K562 (cell line): ENCODE results near the gene SRMS. TPM values are rescaled to one million over a fixed set of nuclear protein-coding genes. Genes with fewer than 3 reads are reported as not detected.

ENCODE experiments used
- ATAC-seq: fragments of 200-7000 bp; cut with Tn5 transposase; 3 replicates; pipeline ENCODE4 v1.9.1; 2020; ENCODE audit warnings: moderate library complexity
- BruUV-seq: library from RNA; stranded (reverse); fragments of 400-500 nt; replicated peaks from 2 replicates; lab custom pipeline; 2021; lab: Mats Ljungman, UMichigan
- CTCF ChIA-PET: fragments of 300-600 bp; formaldehyde crosslinking; extraction: SDS; loops from one replicate; lab custom pipeline; 2021; ENCODE audit warnings: low intra/inter-chr PET ratio; lab: Yijun Ruan, JAX
- POLR2A ChIA-PET: fragments of 300-600, 350-650 bp; sonication (Branson Sonifier 250); formaldehyde crosslinking; extraction: SDS; loops from one replicate; lab custom pipeline; 2021; ENCODE audit warnings: antibody characterized with exemption, inconsistent platforms; lab: Yijun Ruan, JAX
- DNase-seq, 4 experiments: peaks; one replicate each; pipeline versions ENCODE4 v3.0.0 to v3.0.0-alpha.2; 2011 to 2018; ENCODE audit warnings: low spot score in 3 of 4, mixed read lengths in 3 of 4; ENCODE audit errors: extremely low read depth in 1 of 4
- FAIRE-seq: peaks from 2 replicates; lab custom pipeline; 2011; peaks lifted over from hg19 to GRCh38; lab: Jason Lieb, UNC
- H2AFZ ChIP-seq: 2 replicates; pipeline ENCODE4 v1.6.0; 2011; ENCODE audit warnings: low read depth, low read length, control low read depth, inconsistent platforms
- H3K27ac ChIP-seq: fragments of 200-600 bp; 3 replicates; pipeline ENCODE4 v1.8.0; 2011; ENCODE audit warnings: low read depth, mild to moderate bottlenecking, control low read depth, inconsistent platforms, low read length, moderate library complexity, mixed read lengths; ENCODE audit errors: extremely low read depth
- H3K27me3 ChIP-seq, 2 experiments: fragments of 300-600 bp in 1 of 2; 2 replicates in 1 of 2; 3 replicates in 1 of 2; pipeline versions ENCODE4 v1.6.0 to v1.8.0; 2011; ENCODE audit warnings: inconsistent platforms in 2 of 2, low read length in 2 of 2, mild to moderate bottlenecking in 1 of 2, mixed read lengths in 1 of 2, moderate library complexity in 1 of 2; ENCODE audit not compliant: control insufficient read depth in 2 of 2, insufficient read depth in 2 of 2
- H3K36me3 ChIP-seq: fragments of 300-600 bp; 3 replicates; pipeline ENCODE4 v1.8.0; 2011; ENCODE audit warnings: mild to moderate bottlenecking, low read length, inconsistent platforms; ENCODE audit not compliant: control insufficient read depth, insufficient read depth
- H3K4me1 ChIP-seq, 2 experiments: fragments of 200-600 bp in 1 of 2; replicated peaks in 1 of 2; 2 replicates in 1 of 2; 3 replicates in 1 of 2; pipeline versions ENCODE4 v1.5.1 to v1.8.0; 2011; ENCODE audit warnings: inconsistent platforms in 2 of 2, low read length in 2 of 2, mild to moderate bottlenecking in 1 of 2, mixed read lengths in 1 of 2, moderate library complexity in 1 of 2; ENCODE audit not compliant: control insufficient read depth in 2 of 2, insufficient read depth in 2 of 2
- H3K4me2 ChIP-seq: 2 replicates; pipeline ENCODE4 v1.6.1; 2011; ENCODE audit warnings: low read length, control low read depth, inconsistent platforms, mixed read lengths; ENCODE audit not compliant: insufficient read depth
- H3K4me3 ChIP-seq: fragments of 200-600 bp; sonication (generic), shearing (Covaris generic); 2 replicates; pipeline ENCODE4 v1.5.1; 2016; ENCODE audit warnings: control low read depth, inconsistent platforms
- H3K79me2 ChIP-seq: fragments of 200-600 bp; 3 replicates; pipeline ENCODE4 v1.8.0; 2011; ENCODE audit warnings: low read length, inconsistent platforms; ENCODE audit not compliant: control insufficient read depth, insufficient read depth
- H3K9ac ChIP-seq, 2 experiments: 2 replicates each; pipeline versions ENCODE4 v1.6.0 to v1.6.1; 2011; ENCODE audit warnings: low read depth in 2 of 2, low read length in 2 of 2, control low read depth in 1 of 2, inconsistent platforms in 1 of 2, mild to moderate bottlenecking in 1 of 2, mixed read lengths in 1 of 2; ENCODE audit not compliant: insufficient read depth in 1 of 2
- H3K9me1 ChIP-seq: one replicate; pipeline ENCODE4 v1.6.0; 2011; ENCODE audit warnings: inconsistent platforms, mild to moderate bottlenecking, low read length, moderate library complexity; ENCODE audit not compliant: control insufficient read depth, insufficient read depth
- H3K9me3 ChIP-seq: replicated peaks from 2 replicates; pipeline ENCODE4 v1.5.1; 2011; ENCODE audit warnings: low read depth, low read length, inconsistent platforms; ENCODE audit not compliant: control insufficient read depth, insufficient read depth
- H4K20me1 ChIP-seq: replicated peaks from 2 replicates; pipeline ENCODE4 v1.6.1; 2011; ENCODE audit warnings: low read length, inconsistent platforms, mixed read lengths; ENCODE audit not compliant: control insufficient read depth, insufficient read depth
- HLTF ChIP-seq: fragments of 450-650 bp; IDR thresholded peaks from 2 replicates; pipeline ENCODE4 v1.6.1; 2016
- MGA ChIP-seq: fragments of 450-650 bp; IDR thresholded peaks from 2 replicates; pipeline ENCODE4 v1.6.1; 2016; ENCODE audit warnings: mild to moderate bottlenecking, moderate library complexity
- PHF21A ChIP-seq: fragments of 450-650 bp; IDR thresholded peaks from 2 replicates; pipeline ENCODE4 v1.6.1; 2017; ENCODE audit warnings: low read depth, borderline replicate concordance
- PHF8 ChIP-seq: fragments of 200-600 bp; sonication (generic); IDR thresholded peaks from 2 replicates; pipeline ENCODE4 v1.6.1; 2012; ENCODE audit warnings: mixed run types, mild to moderate bottlenecking, inconsistent platforms, low read length, moderate library complexity, borderline replicate concordance
- RBM22 ChIP-seq: fragments of 200-400 bp; formaldehyde crosslinking; IDR thresholded peaks from 2 replicates; pipeline ENCODE4 v1.6.1; 2018; ENCODE audit warnings: low read length, low read depth; ENCODE audit not compliant: poor library complexity, severe bottlenecking
- TCFL5 ChIP-seq: fragments of 250-450 bp; sonication (Bioruptor Pico); conservative IDR thresholded peaks from 2 replicates; pipeline ENCODE4 v1.6.1; 2021; ENCODE audit warnings: mild to moderate bottlenecking, moderate library complexity, matching md5 sums
- ZNF197 ChIP-seq: fragments of 200-800 bp; sonication (Bioruptor generic); IDR thresholded peaks from 2 replicates; pipeline ENCODE4 v1.6.1; 2016; ENCODE audit warnings: low read depth, missing genetic modification characterization, missing compliant biosample characterization
- ZNF23 ChIP-seq: fragments of 250-450 bp; sonication (Bioruptor Pico); IDR thresholded peaks from 2 replicates; pipeline ENCODE4 v1.4.0; 2020; ENCODE audit warnings: mild to moderate bottlenecking
- ZNF232 ChIP-seq: sonication (generic); formaldehyde crosslinking; IDR thresholded peaks from 2 replicates; pipeline ENCODE4 v1.8.0; 2022; ENCODE audit warnings: mild to moderate bottlenecking, missing genetic modification reagents
- ZNF274 ChIP-seq: IDR thresholded peaks from 2 replicates; pipeline ENCODE4 v1.6.1; 2011; ENCODE audit warnings: low read depth, mild to moderate bottlenecking, low read length, moderate library complexity, borderline replicate concordance
- ZNF311 ChIP-seq: fragments of 250-450 bp; sonication (Bioruptor Pico); IDR thresholded peaks from 2 replicates; pipeline ENCODE4 v1.4.0; 2020; ENCODE audit warnings: mild to moderate bottlenecking, moderate library complexity
- ZNF316 ChIP-seq: fragments of 450-650 bp; IDR thresholded peaks from 2 replicates; pipeline ENCODE4 v1.6.1; 2016
- WGBS: fragments of 100-300 bp; shearing (Covaris generic); methylation state at CpG from one replicate; pipeline ENCODE4 v1.1.6; 2016; ENCODE audit warnings: low coverage, mixed read lengths; ENCODE audit not compliant: insufficient coverage; ENCODE audit errors: missing lambda C conversion rate; 5-methylcytosine and 5-hydroxymethylcytosine counted together
- in situ Hi-C: fragments of 300-500 bp; cut with MboI; formaldehyde crosslinking; loops from 4 replicates; pipeline ENCODE4 v1.15.0; 2018; ENCODE audit warnings: inconsistent platforms, mixed read lengths
- intact Hi-C: fragments of 100-400 bp; cut with micrococcal nuclease; formaldehyde crosslinking; loops from 2 replicates; pipeline ENCODE4 v1.14.2; 2022
- polyA plus RNA-seq, 8 experiments: library from polyadenylated mRNA; depleted of rRNA in 4 of 8; stranded (reverse) in 5 of 8; unstranded in 3 of 8; fragments of >200 nt; fragmentation: Nextera tagmentation in 2 of 8; fragmentation: Illumina TruSeq in 1 of 8; extraction: Ambion mirVana in 2 of 8; extraction: Trizol in 1 of 8; gene quantifications; 2 replicates each; pipeline versions ENCODE4 v1.2.1 to v1.2.3, GENCODE V29; 2011 to 2014; ENCODE audit warnings: inconsistent platforms in 1 of 8, missing spikeins in 1 of 8
- total RNA-seq, 7 experiments: library from RNA; depleted of rRNA in 6 of 7; stranded (reverse); fragments of >200 nt in 6 of 7; fragmentation: Illumina TruSeq in 2 of 7; extraction: Trizol in 2 of 7; gene quantifications; 2 replicates each; pipeline versions ENCODE4 v1.2.1 to v1.2.3, GENCODE V29; 2011 to 2021; ENCODE audit warnings: low replicate concordance in 1 of 7

Gene SRMS
- total and polyA plus RNA-seq, 9 of the 15 experiments (the other 6 are each of a cell fraction or from before 2014, with no cell fraction given) = 0.07 TPM; not detected in 8

GRCh38 chr20:63545814-63546213 is 1.7 kb downstream of the SRMS start:
- intact Hi-C loops (no loop called here), in situ Hi-C loops (no loop called here)
- Histone ChIP-seq H3K4me3 (no peak overlapping the region), H3K27ac (no peak overlapping the region), H3K4me2 (no peak overlapping the region), H4K20me1 (no peaks in the 10 kb centered on the region), H3K9me3 (no peaks in the 10 kb centered on the region), H3K79me2 (no peaks in the 10 kb centered on the region), H3K27me3 (peaks cover 0 to 42% of the 10 kb centered on the region in 2 experiments; a peak in 4 of 5 replicates), H3K36me3 (no peaks in the 10 kb centered on the region), H3K9me1 (no peaks in the 10 kb centered on the region), H3K9ac (0 out of 4 replicates have a peak overlapping the region, but pooled peaks of 1 of the 2 experiments have one; percentile 16), H2AFZ (no peak overlapping the region), H3K4me1 (peaks cover 0 to 80% of the 10 kb centered on the region in 2 experiments; a peak in 3 of 5 replicates)
- BruUV-seq = no TSS peak
- ATAC-seq = no peak
- no peak for DNase-seq
- POLR2A ChIA-PET = interaction anchor here (0.9 to 1.4 kb wide), 3 partner anchors 9 to 123 kb away, joined by 3 read pairs; no protein-coding TSS in a partner anchor
- TF ChIP-seq ZNF197 (CRISPR knock-in tag) = no peak
- TF ChIP-seq PHF21A = no peak
- TF ChIP-seq ZNF23 = no peak
- no peak for TF ChIP-seq ZNF316
- TF ChIP-seq ZNF274 = no peak
- TF ChIP-seq TCFL5 (CRISPR knock-in tag) = no peak
- no peak for TF ChIP-seq HLTF
- TF ChIP-seq ZNF232 (CRISPR knock-in tag) = no peak
- no peak for TF ChIP-seq ZNF311 (CRISPR knock-in tag)
- no peak for TF ChIP-seq MGA
- no peak for TF ChIP-seq RBM22
- no peak for TF ChIP-seq PHF8
- FAIRE-seq = no peak
- WGBS = 9% methylated on average over 6 of the region's 6 CpGs
- CTCF ChIA-PET = no interaction called here
